Measurements from ENCODE around the gene DCST1.
A peak's percentile ranks its signal among the peaks of the same experiment; 100 is the strongest.

DNA sequence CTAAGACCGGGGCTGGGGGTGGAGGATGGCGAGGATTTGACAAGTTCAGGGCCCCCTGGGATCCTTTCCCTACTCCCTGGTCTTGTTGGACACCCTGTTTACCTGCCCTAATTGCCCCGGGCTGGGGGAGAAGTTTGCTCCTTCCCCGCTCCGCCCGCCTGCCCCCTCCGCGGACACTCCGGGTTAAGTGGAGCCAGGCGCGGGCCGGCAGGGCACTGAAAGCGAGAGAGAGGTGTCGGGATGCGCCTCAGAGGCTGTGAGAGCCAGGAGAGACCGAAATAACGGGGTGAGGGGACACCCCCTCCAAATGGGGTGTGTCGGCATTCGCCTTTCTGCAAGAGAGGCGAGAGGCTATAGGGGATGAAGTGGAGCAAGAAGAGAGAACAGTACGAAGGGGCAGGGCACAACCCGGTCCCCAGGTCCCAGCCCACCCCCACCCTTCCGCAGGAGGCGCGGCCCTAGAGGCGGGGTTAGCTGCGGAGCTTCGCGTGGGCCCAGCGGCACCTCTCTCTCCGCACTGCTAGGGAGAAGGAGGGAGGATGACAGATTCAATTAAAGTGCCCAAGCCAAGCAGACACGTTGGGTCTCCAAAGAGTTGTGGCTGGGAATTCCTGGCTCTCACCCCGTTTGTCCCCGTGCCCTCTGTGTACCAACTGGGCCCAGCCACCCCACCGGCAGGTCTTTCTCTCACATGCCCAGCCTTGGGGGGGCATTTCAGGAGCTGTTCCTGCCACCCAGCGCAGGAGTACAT, 48.9 kb downstream of the DCST1 start:
- TF ChIP-seq, protein P1, sequence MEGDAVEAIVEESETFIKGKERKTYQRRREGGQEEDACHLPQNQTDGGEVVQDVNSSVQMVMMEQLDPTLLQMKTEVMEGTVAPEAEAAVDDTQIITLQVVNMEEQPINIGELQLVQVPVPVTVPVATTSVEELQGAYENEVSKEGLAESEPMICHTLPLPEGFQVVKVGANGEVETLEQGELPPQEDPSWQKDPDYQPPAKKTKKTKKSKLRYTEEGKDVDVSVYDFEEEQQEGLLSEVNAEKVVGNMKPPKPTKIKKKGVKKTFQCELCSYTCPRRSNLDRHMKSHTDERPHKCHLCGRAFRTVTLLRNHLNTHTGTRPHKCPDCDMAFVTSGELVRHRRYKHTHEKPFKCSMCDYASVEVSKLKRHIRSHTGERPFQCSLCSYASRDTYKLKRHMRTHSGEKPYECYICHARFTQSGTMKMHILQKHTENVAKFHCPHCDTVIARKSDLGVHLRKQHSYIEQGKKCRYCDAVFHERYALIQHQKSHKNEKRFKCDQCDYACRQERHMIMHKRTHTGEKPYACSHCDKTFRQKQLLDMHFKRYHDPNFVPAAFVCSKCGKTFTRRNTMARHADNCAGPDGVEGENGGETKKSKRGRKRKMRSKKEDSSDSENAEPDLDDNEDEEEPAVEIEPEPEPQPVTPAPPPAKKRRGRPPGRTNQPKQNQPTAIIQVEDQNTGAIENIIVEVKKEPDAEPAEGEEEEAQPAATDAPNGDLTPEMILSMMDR (IDR thresholded peaks at IDR 0.05): no peak
- TF ChIP-seq EZH2 (IDR thresholded peaks at IDR 0.05; ENCODE audit: borderline replicate concordance, insufficient read depth, low read depth, low read length, poor library complexity, severe bottlenecking): peak; percentile 85

Data from B cell (primary cell).